HG03565 (cell line): Measurements from ENCODE around the gene DAAM1.

ENCODE experiments used
- ATAC-seq: cut with Tn5 transposase; IDR thresholded peaks from one replicate; pipeline ENCODE4 v1.9.1; 2021; ENCODE audit warnings: mild to moderate bottlenecking, moderate library complexity; ENCODE audit not compliant: unreplicated experiment

The DAAM1 gene

GRCh38 chr14:59187118-59187517 lies 1.3 kb upstream of the DAAM1 start:
- ATAC-seq: no peak

GRCh38 chr14:59187802-59188460 lies 536 bp upstream of the DAAM1 start:
- peak; percentile 3 for ATAC-seq

- no peak for ATAC-seq
These were observed 771 bp downstream of the DAAM1 start for GRCh38 chr14:59189091-59189785.

GRCh38 chr14:59189786-59190368 lies 1.4 kb downstream of the DAAM1 start:
- peak; percentile 35 for ATAC-seq

GRCh38 chr14:59190372-59190771 lies 1.9 kb downstream of the DAAM1 start:
- ATAC-seq: no peak

- ATAC-seq: no peak
These were observed 7.4 kb downstream of the DAAM1 start for GRCh38 chr14:59195912-59196311.

GRCh38 chr14:59197695-59198262 lies 9.3 kb downstream of the DAAM1 start:
- ATAC-seq: no peak

- ATAC-seq: no peak
These were observed 10.7 kb downstream of the DAAM1 start for GRCh38 chr14:59199205-59199604.

GRCh38 chr14:59199614-59200013 lies 11.1 kb downstream of the DAAM1 start:
- no peak for ATAC-seq

GRCh38 chr14:59200195-59200594 lies 11.7 kb downstream of the DAAM1 start:
- ATAC-seq: no peak

GRCh38 chr14:59202031-59202430 lies 13.6 kb downstream of the DAAM1 start:
- ATAC-seq: no peak

- ATAC-seq: no peak
These were observed 15.8 kb downstream of the DAAM1 start for GRCh38 chr14:59204305-59204704.

GRCh38 chr14:59206892-59207291 lies 18.4 kb downstream of the DAAM1 start:
- no peak for ATAC-seq

GRCh38 chr14:59207506-59207933 lies 19.1 kb downstream of the DAAM1 start:
- ATAC-seq: peak; percentile 61

- ATAC-seq: peak; percentile 42
These were observed 19.9 kb downstream of the DAAM1 start for GRCh38 chr14:59208224-59208814.

GRCh38 chr14:59208954-59209353 lies 20.5 kb downstream of the DAAM1 start:
- ATAC-seq: no peak

- no peak for ATAC-seq
These were observed 22.2 kb downstream of the DAAM1 start for GRCh38 chr14:59210621-59211020.

- no peak for ATAC-seq
These were observed 25.2 kb downstream of the DAAM1 start for GRCh38 chr14:59213368-59214315.

- ATAC-seq: peak; percentile 47
These were observed 26.3 kb downstream of the DAAM1 start for GRCh38 chr14:59214702-59215302.

- no peak for ATAC-seq
These were observed 26.9 kb downstream of the DAAM1 start for GRCh38 chr14:59215322-59215721.
